ENCODE data around the gene RASGRP3. TPM values are rescaled to one million over a fixed set of nuclear protein-coding genes. Genes with fewer than 3 reads are reported as not detected.

The RASGRP3 gene
- total and polyA plus RNA-seq, 12 donors: 14.9 to 77.4 (median 64.4) TPM

DNA sequence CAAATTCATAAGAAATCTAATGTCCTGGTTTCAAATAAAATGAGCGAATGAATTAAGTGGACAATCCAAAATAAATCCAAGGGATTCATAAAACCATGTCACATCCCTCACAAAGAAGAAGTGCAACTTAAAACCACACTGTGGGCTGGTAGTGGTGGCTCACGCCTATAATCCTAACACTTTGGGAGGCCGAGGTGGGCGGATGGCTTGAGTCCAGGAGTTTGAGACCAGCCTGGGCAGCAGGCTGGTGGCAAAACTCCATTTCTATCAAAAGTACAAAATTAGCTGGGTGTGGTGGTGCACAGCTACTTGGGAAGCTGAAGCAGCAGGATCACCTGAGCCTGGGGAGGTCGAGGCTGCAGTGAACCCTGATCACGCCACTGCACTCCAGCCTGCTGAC is 97.2 kb downstream of the RASGRP3 start:
- H3K9me3 ChIP-seq: no peaks in the 10 kb centered on the region
- no peaks in the 10 kb centered on the region for H3K27me3 ChIP-seq
- TF ChIP-seq, protein P1, sequence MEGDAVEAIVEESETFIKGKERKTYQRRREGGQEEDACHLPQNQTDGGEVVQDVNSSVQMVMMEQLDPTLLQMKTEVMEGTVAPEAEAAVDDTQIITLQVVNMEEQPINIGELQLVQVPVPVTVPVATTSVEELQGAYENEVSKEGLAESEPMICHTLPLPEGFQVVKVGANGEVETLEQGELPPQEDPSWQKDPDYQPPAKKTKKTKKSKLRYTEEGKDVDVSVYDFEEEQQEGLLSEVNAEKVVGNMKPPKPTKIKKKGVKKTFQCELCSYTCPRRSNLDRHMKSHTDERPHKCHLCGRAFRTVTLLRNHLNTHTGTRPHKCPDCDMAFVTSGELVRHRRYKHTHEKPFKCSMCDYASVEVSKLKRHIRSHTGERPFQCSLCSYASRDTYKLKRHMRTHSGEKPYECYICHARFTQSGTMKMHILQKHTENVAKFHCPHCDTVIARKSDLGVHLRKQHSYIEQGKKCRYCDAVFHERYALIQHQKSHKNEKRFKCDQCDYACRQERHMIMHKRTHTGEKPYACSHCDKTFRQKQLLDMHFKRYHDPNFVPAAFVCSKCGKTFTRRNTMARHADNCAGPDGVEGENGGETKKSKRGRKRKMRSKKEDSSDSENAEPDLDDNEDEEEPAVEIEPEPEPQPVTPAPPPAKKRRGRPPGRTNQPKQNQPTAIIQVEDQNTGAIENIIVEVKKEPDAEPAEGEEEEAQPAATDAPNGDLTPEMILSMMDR (IDR thresholded peaks at IDR 0.05): no peak
- peaks cover 0 to 7% (median 0%) of the 10 kb centered on the region in 9 donors for H3K4me1 ChIP-seq
- no peak for DNase-seq
- no peak for ATAC-seq
- H3K27ac ChIP-seq: no peak overlapping the region
- intact Hi-C loops (cut with DNase I): loop anchor here in 1 of 10 donors (10.0 kb wide), 1 partner anchor 169 kb away; no protein-coding TSS in a partner anchor
- WGBS, 2 donors: 95 to 96% methylated on average over 6 of the region's 6 CpGs
- H3K4me3 ChIP-seq: no peak overlapping the region
- H3K36me3 ChIP-seq: no peaks in the 10 kb centered on the region

DNA sequence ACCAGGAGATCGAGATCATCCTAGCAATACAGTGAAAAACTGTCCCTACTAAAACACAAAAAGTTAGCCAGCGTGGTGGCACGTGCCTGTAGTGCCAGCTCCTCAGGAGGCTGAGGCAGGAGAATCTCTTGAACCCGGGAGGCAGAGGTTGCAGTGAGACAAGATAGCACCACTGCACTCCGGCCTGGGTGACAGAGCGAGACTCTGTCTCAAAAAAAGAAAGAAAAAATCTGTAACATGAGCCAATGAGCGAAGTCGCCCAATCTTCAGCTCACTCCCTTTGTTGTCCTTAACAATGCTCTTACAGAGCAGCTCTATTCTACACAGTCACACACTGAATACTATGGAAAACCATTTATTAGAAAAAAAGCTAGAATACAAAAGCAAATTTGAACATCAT is 100.6 kb downstream of the RASGRP3 start:
- H3K9me3 ChIP-seq: no peaks in the 10 kb centered on the region
- H3K27me3 ChIP-seq: no peaks in the 10 kb centered on the region
- H3K4me1 ChIP-seq: peaks cover 0 to 15% (median 2%) of the 10 kb centered on the region in 9 donors
- intact Hi-C loops (cut with DNase I): loop anchor here in 1 of 10 donors (10.0 kb wide), 1 partner anchor 172 kb away; no protein-coding TSS in a partner anchor
- no peak for ATAC-seq
- DNase-seq: no peak
- no peak overlapping the region for H3K27ac ChIP-seq
- TF ChIP-seq, protein P1 (IDR thresholded peaks at IDR 0.05): no peak
- 88 to 89% methylated on average over 8 of the region's 8 CpGs for WGBS, 2 donors
- H3K36me3 ChIP-seq: peaks cover 0 to 3% (median 0%) of the 10 kb centered on the region in 9 donors
- H3K4me3 ChIP-seq: no peak overlapping the region

DNA sequence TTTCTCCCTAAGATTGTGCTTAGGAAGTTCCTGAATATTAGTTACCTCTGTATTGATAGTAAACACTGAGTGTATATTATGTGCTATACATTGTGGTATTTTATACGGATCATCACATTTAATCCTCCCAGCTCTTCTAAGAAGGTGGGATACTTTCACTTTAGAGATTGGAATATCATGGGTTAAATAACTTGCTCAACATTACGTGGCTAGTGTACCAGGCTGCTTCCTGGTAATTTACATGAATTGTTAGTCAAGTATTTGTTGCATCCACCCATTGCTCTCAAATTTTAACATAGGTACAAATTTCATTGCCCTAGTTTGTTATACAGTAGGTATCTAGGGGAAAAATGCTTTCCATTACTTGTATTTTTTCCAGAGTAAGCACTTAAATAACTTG is 101.2 kb downstream of the RASGRP3 start:
- WGBS, 2 donors: 45 to 52% methylated on average over 2 of the region's 2 CpGs
- no peak overlapping the region for H3K27ac ChIP-seq
- no peak overlapping the region for H3K4me3 ChIP-seq
- peaks cover 0 to 17% (median 5%) of the 10 kb centered on the region in 9 donors for H3K4me1 ChIP-seq
- peaks cover 0 to 9% (median 0%) of the 10 kb centered on the region in 9 donors for H3K36me3 ChIP-seq
- intact Hi-C loops (cut with DNase I): loop anchor here in 1 of 10 donors (10.0 kb wide), 1 partner anchor 173 kb away; no protein-coding TSS in a partner anchor
- DNase-seq (no peak), ATAC-seq (no peak)
- H3K27me3 ChIP-seq: no peaks in the 10 kb centered on the region
- H3K9me3 ChIP-seq: no peaks in the 10 kb centered on the region
- TF ChIP-seq, protein P1 (IDR thresholded peaks at IDR 0.05): no peak

DNA sequence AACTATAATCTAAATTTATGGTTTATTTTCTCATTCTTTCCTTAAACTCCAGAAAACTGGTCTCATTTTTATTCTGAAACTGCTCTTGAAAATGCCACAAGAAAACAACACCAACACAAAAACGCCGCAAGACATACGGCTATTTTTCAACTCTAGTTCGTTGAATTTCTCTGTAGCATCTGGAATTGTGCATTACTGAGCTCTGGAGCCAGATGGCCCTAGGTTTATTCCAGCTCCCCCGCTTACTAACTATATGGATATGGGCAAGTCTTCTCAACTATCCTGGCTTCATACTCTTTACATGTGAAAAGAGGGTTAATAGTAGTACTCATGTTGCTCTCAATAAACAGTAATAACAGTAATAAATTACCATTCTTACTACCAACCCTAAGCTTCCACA is 102.8 kb downstream of the RASGRP3 start:
- no peak overlapping the region for H3K4me3 ChIP-seq
- H3K27me3 ChIP-seq: no peaks in the 10 kb centered on the region
- intact Hi-C loops (cut with DNase I): loop anchor here in 1 of 10 donors (10.0 kb wide), 1 partner anchor 174 kb away; no protein-coding TSS in a partner anchor
- 91 to 93% methylated on average over 5 of the region's 5 CpGs for WGBS, 2 donors
- H3K36me3 ChIP-seq: peaks cover 0 to 19% (median 4%) of the 10 kb centered on the region in 9 donors
- no peak for DNase-seq
- TF ChIP-seq, protein P1 (IDR thresholded peaks at IDR 0.05): no peak
- no peaks in the 10 kb centered on the region for H3K9me3 ChIP-seq
- ATAC-seq: no peak
- H3K27ac ChIP-seq: no peak overlapping the region
- peaks cover 0 to 25% (median 11%) of the 10 kb centered on the region in 9 donors for H3K4me1 ChIP-seq

All from heart right ventricle (tissue), 16 donors.